Adipose tissue (tissue), 3 donors: ENCODE data around the gene PTPN20. TPM values are rescaled to one million over a fixed set of nuclear protein-coding genes. Genes with fewer than 3 reads are reported as not detected.
"Not testable (repeated sequence)": the region's sequence is repeated elsewhere in the genome, so short reads cannot be mapped to it uniquely, and the experiment has no call there.

ENCODE experiments used
- H3K27ac ChIP-seq: one replicate; pipeline ENCODE4 v1.5.1; 2013; ENCODE audit warnings: low read depth, low read length
- WGBS, 3 donors: extraction: QIAGEN DNeasy Blood & Tissue Kit; methylation state at CpG; one replicate each; pipeline ENCODE4 v1.1.7; 2013; 5-methylcytosine and 5-hydroxymethylcytosine counted together
- polyA plus RNA-seq, 3 donors: library from polyadenylated mRNA; stranded (reverse); fragments of 200-250 nt; gene quantifications; one replicate each; pipeline ENCODE4 v1.2.3, GENCODE V29; 2013
- donor health status: healthy with polysubstance abuse.
- donor health status: Bipolar disorder and iron deficiency.
- donor health status: healthy.

Gene PTPN20
- 1 to 10 TPM in 1 of 3 donors, under 1 TPM in 2; 0.34 to 1.3 (median 0.45) TPM for polyA plus RNA-seq

GRCh38 chr10:46911144-46911876 lies at the start of gene PTPN20:
Gene PTPN20, plus strand, starts transcription at chr10:46911428. Its CDS starts 21,072 bp downstream, at chr10:46932500.
- not testable (repeated sequence) for H3K27ac ChIP-seq
- WGBS, 3 donors, result 22 to 24% (median 23%) methylated on average over 20 to 22 of the region's 50 CpGs

- H3K27ac ChIP-seq, result not testable (repeated sequence)
These were observed 41.5 kb upstream of the PTPN20 start for GRCh38 chr10:46869716-46870115.

- not testable (repeated sequence) for H3K27ac ChIP-seq
- WGBS, 3 donors, result 74 to 93% (median 88%) methylated on average over 3 to 4 of the region's 4 CpGs
These were observed 39.6 kb upstream of the PTPN20 start for GRCh38 chr10:46871583-46871982.

GRCh38 chr10:46875304-46875703 lies 35.9 kb upstream of the PTPN20 start:
- not testable (repeated sequence) for H3K27ac ChIP-seq
- WGBS, 3 donors, result 87 to 89% (median 89%) methylated on average over 2 to 4 of the region's 6 CpGs

GRCh38 chr10:46876773-46877172 lies 34.5 kb upstream of the PTPN20 start:
- H3K27ac ChIP-seq, result not testable (repeated sequence)
- 88 to 93% (median 90%) methylated on average over 4 of the region's 5 CpGs for WGBS, 3 donors

GRCh38 chr10:46878761-46879160 lies 32.5 kb upstream of the PTPN20 start:
- not testable (repeated sequence) for H3K27ac ChIP-seq
- 44 to 67% (median 59%) methylated on average over 7 of the region's 7 CpGs for WGBS, 3 donors

- not testable (repeated sequence) for H3K27ac ChIP-seq
- WGBS, 3 donors, result 52 to 66% (median 53%) methylated on average over 8 to 9 of the region's 11 CpGs
These were observed 20.2 kb upstream of the PTPN20 start for GRCh38 chr10:46890813-46891611.

- WGBS, 3 donors, result 31 to 73% (median 52%) methylated on average over 5 to 7 of the region's 7 CpGs
- H3K27ac ChIP-seq, result not testable (repeated sequence)
These were observed 14.2 kb upstream of the PTPN20 start for GRCh38 chr10:46896762-46897692.

GRCh38 chr10:46901247-46901646 lies 10.0 kb upstream of the PTPN20 start:
- WGBS, 3 donors, result 39 to 43% (median 41%) methylated on average over 2 of the region's 2 CpGs
- H3K27ac ChIP-seq, result not testable (repeated sequence)

GRCh38 chr10:46903874-46904273 lies 7.4 kb upstream of the PTPN20 start:
- WGBS, 3 donors, result 87 to 100% methylated on average over 1 to 2 of the region's 5 CpGs; no CpG with 5 or more reads in 1 of the 3 donors
- H3K27ac ChIP-seq, result not testable (repeated sequence)

- WGBS, 3 donors, result 94 to 100% (median 98%) methylated on average over 5 to 6 of the region's 7 CpGs
- H3K27ac ChIP-seq, result not testable (repeated sequence)
These were observed 4.9 kb upstream of the PTPN20 start for GRCh38 chr10:46906359-46906758.

- not testable (repeated sequence) for H3K27ac ChIP-seq
- WGBS, 3 donors, result no CpG with 5 or more reads among the region's 10 CpGs
These were observed 3.8 kb upstream of the PTPN20 start for GRCh38 chr10:46907185-46908117.

- WGBS, 3 donors, result 57 to 76% (median 69%) methylated on average over 1 of the region's 2 CpGs
- not testable (repeated sequence) for H3K27ac ChIP-seq
These were observed 11.3 kb downstream of the PTPN20 start for GRCh38 chr10:46922498-46922897.

GRCh38 chr10:46925156-46925555 lies 13.9 kb downstream of the PTPN20 start:
- WGBS, 3 donors, result no CpG with 5 or more reads among the region's 2 CpGs
- not testable (repeated sequence) for H3K27ac ChIP-seq

GRCh38 chr10:46925853-46926252 lies 14.6 kb downstream of the PTPN20 start:
- H3K27ac ChIP-seq, result not testable (repeated sequence)
- WGBS, 3 donors, result 0 to 11% (median 9%) methylated on average over 1 to 2 of the region's 2 CpGs

- H3K27ac ChIP-seq, result not testable (repeated sequence)
These were observed 17.6 kb downstream of the PTPN20 start for GRCh38 chr10:46928810-46929209.

GRCh38 chr10:46932383-46932782 lies 21.2 kb downstream of the PTPN20 start:
- H3K27ac ChIP-seq, result not testable (repeated sequence)
- 72 to 88% (median 83%) methylated on average over 1 of the region's 1 CpG for WGBS, 3 donors

GRCh38 chr10:46941091-46941490 lies 29.9 kb downstream of the PTPN20 start:
- not testable (repeated sequence) for H3K27ac ChIP-seq
- no CpG with 5 or more reads among the region's 1 CpG for WGBS, 3 donors
